ENCODE data around the gene OLAH.
A peak's percentile ranks its signal among the peaks of the same experiment; 100 is the strongest.

OLAH gene

DNA sequence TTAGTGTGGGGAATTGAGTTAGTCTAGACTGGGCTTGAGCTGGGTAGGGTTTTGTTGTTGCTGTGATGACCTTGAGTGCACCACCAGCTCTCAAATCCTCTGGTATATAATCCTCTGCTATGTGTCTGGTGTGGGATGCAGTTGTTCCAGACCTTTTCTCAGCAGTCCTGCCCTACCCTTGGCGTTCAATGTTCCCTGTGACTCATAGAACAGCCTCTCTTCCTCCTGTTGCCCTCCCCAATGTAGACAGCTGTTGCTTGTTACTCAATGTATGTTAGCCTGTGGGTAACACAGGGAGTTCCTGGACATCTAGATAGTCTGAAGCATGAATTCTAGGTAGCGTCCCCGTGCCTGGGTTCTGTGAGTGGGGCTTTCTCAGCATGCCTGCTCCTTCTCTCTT lies 25.1 kb downstream of the OLAH start:
- DNase-seq (ENCODE audit: low spot score): no peak

DNA sequence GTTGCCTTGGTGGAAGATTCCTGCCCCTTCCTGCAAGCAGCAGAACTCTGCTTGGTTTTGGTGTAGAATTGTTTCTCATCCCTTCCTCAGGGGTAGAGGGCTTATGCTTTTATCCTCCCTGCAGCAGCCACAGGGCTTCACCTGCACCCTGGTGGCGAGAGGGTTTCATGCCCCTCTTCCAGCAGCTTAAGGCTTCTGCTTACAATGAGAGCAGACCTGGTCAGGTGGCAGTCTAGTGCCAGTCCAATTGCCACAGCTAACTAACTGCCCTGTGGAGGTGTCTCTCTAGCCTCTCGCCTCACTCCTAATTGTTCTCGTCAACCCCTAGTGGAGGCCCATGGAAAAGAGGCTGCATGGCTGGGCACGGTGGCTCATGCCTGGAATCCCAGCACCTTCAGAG lies 25.5 kb downstream of the OLAH start:
- DNase-seq (ENCODE audit: low spot score): no peak

DNA sequence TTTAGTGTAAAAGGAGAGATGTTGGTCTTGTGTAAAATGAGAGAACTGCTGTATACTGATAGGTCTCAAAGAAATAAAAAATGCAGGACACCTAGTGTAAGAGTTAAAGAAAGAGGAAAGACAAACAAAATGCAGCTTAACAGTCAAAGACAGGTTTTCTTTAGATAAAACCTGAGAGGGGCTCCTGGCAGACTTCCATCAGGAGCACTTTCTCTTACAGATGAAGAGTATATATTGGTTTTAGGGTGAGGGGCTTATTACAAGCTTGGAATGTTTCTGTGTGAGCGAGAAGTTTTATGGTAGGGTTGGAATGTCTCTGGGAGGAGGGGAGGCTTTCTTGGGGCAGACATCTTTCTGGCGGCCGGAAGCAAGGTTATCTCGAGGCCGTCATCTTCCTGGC lies 28.6 kb downstream of the OLAH start:
- DNase-seq (ENCODE audit: low spot score): no peak

DNA sequence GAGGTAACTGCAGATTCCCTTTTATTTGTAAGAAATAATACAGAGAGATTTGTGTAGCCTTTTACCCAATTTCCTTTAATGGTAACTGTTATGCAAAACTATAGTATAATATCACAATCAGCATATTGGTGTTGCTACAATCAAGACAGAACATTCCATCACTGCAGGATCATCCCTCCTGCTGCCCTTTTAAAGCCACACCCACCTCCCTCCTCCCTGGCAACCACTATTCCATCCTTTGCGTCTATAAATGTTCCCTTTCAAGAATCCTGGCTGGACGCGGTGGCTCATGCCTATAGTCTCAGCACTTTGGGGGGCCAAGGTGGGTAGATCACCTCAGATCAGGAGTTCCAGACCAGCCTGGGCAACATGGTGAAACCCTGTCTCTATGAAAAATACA lies 31.7 kb downstream of the OLAH start:
- DNase-seq (ENCODE audit: low spot score): no peak

DNA sequence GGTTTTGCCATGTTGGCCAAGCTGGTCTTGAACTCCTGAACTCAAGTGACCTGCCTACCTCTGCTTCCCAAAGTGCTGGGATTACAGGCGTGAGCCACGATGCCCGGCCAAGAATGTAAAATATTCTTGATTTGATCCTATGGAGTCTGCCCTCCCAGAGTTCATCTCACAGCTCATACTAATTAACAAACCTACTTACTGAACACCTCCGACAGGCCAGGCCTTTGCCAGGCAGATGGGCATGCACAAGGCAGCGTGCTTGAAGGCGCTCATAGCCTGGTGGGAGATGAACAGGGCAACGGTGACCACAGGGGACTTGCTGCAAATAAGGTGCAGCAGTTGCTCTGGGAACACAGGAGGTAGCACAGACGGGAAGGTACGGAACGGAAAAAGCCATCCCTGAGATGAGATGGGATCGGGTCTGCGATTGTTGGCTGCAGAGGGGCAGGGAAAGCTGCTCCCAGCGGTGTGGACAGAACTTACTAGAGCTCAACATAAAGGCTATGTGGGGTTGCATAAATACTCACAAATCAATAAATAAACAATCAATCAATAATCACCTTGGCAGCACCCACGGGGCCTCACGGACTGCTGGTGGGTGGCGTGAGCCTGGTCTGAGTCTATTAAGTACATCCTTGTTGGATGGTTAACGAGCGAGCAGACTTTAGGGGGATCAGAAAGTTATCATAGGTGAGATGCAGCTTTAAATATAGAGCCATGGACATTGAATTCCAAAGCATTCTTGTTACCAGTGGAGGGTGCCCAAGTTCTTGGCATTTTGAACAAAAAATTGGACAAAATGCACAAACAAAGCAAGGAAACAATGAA lies 40.1 kb downstream of the OLAH start:
- DNase-seq (ENCODE audit: low spot score): no peak

DNA sequence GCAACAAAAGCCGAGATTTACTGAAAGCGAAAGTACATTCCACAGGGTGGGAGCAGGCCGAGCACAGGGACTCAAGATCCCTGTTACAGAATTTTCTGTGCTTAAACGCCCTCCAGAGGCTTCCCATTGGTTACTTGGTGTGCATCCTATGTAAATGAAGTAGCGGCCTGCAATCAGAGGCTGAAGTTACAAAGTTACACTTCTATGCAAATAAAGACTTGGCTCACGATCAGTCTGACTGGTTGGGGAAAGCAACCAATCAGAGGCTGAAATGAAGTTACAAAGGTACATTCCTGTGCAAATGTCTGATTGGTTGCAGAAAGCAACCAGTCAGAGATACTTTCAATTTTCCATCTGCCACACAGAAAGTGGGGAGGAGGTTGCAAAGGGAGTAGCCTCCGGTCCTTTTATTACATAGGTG lies 40.8 kb downstream of the OLAH start:
- DNase-seq (ENCODE audit: low spot score): no peak

DNA sequence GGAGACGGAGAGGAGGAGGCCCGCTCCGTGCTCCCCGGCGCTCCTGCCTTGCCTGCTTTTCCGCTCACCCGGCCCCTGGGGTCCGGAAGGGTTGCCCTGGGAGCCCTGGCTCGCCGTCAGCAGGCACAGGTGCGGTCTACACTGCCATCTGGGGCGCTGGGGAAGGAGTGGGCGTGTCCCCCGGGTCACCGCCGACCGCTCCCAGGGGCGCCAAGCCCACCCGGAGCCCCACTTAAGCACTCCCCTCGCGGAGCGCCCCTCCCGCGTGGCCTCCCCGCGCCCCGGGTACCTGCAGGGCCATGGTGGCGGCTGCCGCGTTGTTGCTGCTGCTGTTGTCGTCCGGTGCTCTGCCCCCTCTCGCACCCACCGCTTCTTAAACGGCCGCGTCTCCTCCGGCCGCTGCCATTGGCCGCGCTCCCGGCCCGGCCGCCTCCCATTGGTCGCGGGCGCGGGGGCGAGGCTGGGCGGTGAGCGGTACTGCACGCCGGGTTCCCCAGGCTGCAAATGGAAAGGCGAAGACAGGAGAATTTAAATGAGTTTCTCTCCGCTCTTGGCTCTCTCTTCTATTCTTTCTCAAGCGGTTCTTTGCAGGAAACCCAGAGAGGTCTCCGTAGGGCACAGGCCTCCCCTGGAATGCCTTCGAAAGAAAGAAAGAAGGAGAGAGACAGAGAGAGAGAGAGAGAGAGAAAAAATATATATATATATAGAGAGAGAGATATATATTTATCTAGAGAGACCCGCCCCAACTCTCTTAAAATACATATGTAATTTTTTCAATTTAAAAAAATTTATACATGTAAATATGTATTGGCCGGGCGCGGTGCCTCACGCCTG lies 44.9 kb downstream of the OLAH start, which contains the start of gene ACBD7:
TSS of gene ACBD7 (minus strand) at position 349 of the 834 bp plus-strand sequence. CDS start at position 301, 48 bp downstream.
- peak; percentile 85 for DNase-seq (ENCODE audit: low spot score)

DNA sequence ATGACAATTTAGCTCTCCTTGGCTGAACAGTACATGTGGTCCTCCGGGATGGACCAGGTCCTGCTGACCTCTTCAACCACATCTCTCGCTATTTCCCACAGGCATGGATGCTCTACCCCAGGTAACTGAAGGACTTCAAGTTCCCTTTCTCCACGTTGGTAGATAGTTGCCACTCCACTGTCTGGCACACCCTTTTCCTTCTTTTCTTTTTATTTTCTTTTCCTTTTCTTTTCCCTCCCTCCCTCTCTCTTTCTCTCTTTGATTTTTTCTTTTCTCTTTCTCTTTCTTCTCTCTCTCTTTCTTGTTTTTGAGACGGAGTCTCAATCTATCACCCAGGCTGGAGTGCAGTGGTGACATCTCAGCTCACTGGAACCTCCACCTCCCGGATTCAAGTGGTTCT lies 47.7 kb downstream of the OLAH start:
- no peak for DNase-seq (ENCODE audit: low spot score)

DNA sequence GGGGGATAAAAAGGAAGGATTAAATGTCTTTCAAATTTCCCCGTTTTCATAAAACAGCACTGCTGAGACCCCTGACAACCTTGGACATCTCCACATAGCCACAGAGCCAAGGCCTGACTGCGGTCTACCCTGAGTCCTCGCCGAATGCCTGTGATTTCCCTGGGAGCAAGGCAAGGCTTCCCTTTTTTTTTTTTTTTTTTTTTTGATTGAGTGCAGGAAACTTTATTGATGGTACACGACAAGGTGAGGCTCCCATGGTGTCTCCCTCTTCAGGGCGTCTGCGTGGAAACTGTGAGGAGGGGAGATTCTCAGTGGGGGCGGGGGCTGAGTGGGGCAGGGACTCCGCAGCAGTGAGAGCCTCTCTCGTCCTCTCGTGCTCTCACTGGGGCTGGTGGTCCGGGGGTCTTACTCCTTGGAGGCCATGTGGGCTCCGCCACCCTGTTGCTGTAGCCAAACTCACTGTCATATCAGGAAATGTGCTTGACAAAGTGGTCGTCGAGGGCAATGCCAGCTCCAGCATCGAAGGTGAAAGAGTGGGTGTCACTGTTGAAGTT lies 49.2 kb downstream of the OLAH start:
- no peak for DNase-seq (ENCODE audit: low spot score)

DNA sequence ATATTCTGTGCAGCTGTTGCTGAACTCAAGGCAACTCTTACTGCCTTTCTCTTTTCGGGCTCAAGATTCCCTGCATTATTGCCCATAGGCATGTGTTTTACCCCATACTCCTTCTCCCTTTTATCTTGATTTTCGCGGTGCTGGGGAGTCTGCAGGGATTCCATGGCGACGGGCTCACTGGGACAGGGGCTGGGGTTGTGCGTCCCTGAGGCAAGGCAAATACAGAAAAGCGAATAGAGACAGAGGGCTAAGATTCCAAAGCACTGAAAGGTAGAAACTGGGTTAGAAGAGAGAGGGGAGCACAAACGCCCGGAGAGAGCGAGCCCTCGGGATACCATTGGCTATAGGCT lies 52.9 kb downstream of the OLAH start:
- no peak for DNase-seq (ENCODE audit: low spot score)

DNA sequence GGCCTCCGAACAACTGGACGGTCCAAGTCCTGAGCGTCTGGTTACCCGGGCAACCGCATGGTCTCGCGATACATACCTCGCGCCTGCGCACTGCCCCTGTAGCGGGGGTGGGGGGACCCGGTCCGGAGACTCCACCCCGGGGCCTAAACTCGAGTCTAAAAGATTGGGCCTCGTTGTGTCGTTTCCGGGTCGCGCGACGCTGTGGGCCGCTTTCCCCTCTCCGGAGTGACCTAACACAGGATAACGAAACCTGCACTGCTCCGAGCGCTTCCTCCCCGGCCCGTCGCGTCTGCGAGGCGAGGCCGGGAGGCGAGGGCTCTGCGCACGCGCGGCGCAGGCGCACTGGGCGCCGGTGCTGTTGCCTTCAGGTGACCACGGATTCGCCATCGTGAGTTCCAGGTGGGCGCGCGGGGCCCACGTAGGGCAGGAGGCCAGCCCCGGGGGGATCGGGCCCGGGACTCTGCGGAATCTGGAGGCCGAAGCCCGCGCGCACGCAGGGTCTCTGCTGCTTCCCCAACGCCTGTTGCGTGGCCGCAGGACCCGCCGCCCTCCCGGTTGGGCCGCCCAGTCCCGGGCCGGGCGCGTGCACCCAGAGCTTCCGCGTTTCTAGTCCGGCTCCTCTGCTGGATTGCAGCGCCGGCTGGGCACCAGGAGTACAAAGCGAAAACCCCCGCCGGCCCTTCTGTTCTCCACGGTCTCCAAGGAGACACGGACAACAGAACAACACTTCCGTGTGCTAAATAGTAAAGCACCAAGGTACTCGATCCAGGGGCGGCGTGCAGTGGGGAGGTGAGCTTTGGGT lies 53.5 kb downstream of the OLAH start, which contains the start of gene RPP38:
TSS of gene RPP38 (plus strand) at position 345 of the 802 bp plus-strand sequence. CDS start 5,960 bp downstream, outside the sequence.
- peak; percentile 89 for DNase-seq (ENCODE audit: low spot score)

DNA sequence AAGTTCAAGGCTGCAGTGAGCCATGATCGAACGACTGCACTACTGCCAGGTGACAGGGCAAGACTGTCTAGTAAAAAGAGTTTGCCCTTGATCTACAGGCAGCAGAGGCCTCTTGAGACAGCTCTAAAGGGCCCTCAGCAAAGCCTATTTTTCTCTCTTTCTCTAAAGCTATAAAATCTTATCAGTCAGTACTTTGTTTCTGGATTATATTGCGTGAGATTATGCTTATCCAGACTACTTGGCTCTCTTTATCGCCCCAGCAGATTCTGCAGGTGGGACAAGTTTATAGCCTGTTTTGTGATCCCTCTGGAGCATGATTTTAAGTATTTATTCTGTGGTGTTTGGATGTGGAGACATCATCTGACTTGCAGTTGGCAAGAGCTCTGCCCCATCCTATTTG lies 56.1 kb downstream of the OLAH start:
- no peak for DNase-seq (ENCODE audit: low spot score)

DNA sequence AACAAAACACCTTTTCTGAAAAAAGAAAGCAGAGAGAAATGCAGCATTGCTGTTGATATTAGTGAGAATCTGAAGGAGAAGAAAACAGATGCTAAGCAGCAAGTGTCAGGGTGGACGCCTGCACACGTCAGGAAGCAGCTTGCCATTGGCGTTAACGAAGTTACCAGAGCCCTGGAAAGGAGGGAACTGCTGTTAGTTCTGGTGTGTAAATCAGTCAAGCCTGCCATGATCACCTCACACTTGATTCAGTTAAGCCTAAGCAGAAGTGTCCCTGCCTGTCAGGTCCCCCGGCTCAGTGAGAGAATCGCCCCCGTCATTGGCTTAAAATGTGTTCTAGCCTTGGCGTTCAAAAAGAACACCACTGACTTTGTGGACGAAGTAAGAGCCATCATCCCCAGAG lies 59.8 kb downstream of the OLAH start:
- peak; percentile 66 for DNase-seq (ENCODE audit: low spot score)

DNA sequence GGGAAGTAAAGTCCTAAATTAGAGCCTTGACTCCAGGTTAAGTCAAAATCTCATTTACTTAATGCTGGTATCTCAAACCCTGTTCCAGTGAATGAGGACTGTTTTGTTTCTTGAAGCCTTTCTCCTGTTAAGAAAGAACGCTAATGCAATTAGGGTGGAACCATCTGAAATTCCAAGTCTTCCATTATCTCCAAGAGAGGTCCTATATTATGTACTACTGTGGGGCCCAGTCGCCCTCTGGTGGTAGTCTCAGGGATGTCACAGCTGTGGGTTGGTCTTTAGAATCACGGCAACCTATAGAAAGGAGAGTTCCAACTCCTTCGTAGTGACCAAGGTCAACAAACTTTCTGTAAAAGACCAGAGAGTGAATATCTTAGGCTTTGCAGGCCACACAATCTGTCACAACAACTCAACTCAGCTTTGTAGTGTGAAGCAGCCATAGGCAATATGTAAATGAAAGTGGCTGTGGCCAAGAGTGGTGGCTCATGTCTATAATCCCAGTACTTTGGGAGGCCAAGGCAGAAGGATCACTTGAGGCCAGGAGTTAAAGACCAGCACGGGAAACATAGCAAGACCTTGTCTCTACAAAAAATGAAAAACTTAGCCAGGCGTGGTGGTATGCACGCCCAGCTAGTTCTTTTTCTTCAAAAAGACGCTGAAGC lies 62.7 kb downstream of the OLAH start:
- DNase-seq (ENCODE audit: low spot score): peak; percentile 68

DNA sequence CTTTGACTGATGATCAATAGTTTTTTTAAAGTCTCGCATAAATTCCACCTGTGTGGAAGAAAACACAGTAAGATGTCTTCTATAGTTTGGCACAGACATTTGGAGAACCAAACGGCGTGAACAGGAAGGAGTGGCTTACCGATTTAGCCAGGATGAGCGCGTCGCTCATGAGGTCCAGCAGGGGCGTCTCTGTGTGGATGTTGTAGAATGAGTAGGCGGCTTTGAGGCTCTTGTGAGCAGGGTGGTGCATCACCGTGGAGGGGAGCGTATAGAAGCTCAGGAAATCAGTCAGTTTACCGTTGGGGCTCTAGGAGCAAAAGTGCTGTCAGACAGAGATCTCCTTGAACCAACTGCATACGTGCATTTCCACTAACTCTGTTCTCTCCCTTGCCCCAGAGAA lies 68.9 kb downstream of the OLAH start:
- no peak for DNase-seq (ENCODE audit: low spot score)

DNA sequence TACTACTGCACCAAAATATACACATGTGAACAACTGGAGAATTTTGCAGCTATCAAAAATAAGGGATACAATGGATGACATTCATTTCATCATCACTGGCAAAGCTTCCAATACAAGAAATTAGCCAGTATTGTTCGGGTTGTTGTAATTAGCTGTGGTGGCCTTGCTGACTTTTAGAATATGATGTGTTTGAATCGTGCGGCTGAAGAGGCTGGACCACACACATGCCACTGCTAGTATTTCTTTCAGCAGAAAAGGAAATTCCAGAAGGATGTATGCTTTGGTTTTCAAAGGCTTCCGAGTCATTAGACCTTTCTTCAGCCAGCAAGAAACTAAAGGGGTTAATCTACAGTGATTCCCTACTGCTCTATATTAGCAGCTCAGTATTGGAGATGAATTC lies 70.0 kb downstream of the OLAH start:
- DNase-seq (ENCODE audit: low spot score): no peak

DNA sequence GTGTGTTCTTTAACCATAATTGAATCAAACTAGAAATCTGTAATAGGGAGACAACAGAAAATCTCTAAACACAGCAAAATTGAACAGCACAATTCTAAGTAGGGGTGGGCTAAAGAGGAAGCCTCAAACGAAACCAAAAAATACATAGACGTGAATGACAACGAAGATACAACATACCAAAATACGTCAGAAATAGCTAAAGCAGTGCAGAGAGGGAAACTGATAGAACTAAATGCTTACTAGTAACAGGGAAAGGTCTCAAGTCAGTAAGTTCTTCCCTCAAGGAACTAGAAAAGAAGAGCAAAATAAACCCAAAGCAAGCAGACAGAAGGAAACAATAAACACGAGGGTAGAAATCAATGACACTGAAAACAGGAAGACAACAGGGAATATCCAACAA lies 72.5 kb downstream of the OLAH start:
- no peak for DNase-seq (ENCODE audit: low spot score)

DNA sequence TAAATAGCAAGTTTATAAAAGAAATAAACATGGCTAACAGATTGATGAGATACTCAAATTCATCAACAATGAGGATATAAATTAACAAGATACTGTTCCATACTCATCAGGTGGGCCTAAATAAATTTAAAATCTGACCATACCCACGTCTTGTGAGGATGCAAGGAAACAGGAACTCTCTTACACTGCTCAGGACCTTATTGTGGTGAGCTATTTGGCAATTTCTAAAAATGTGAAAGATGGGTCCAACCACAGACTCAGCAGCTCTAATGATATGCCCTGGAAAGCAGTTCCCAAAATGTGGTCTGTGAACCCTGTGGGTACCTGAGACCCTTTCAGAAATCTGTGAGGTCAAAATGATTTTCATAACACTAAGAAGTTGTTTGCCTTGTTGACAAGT lies 74.9 kb downstream of the OLAH start:
- no peak for DNase-seq (ENCODE audit: low spot score)

DNA sequence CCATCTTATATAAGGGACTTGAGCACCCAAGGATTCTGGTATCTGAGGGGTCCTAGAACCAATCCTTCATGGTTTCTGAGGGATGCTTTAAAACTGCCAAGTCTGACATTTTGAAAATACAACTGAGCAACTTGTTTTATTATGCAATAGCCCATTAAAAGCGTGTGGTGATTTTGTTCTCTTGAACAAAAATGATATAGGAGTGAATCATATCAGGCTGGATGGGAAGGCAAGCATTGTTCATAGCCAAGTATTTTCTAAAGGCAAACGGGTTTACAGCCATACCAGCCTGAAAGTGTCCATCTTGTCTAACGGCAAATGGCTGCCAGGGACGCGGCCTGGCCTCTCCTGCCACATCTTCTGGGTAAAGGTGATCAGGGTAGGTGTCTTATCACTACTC lies 76.8 kb downstream of the OLAH start:
- DNase-seq (ENCODE audit: low spot score): no peak

DNA sequence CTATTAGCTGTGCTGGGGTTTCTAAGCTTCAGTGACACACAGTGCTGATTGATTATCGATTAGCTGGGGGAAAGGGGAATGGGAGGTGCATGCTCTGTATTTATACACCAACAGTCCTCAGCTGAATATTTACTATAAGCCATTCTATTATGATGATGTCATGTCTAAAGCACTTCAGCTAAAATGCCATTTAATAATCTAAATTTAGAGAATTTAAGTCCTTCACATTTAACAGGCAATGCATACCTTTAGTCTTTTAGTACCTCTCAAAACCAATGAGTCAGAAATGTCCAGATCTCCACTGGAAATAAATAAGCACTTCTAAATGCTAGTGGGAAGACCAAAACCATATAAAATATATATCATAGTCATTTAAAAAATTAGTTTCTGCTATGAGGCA lies 78.0 kb downstream of the OLAH start:
- DNase-seq (ENCODE audit: low spot score): no peak

DNA sequence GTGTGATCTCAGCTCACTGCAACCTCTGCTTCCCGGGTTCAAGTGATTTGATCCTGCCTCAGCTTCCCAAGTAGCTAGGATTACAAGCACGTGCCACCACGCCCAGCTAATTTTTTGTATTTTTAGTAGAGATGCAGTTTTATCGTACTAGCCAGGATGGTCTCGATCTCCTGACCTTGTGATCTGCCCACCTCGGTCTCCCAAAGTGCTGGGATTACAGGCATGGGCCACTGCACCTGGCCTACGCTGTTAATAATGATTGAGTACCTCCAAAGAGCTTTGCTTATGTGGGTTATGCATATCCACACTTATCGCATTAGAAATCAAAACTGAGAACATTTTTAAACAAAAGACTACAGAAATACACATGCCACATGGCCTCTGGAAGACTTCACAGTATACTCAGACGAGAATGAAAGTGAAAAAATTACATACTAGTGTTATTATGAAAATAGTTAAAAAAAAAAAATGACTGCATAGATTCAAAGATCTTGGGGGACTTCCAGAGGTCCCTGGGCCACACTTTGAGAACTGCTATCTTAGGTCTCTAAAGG lies 78.8 kb downstream of the OLAH start:
- no peak for DNase-seq (ENCODE audit: low spot score)
